ENCODE data around the gene TMTC2.
"Not testable (repeated sequence)": the region's sequence is repeated elsewhere in the genome, so short reads cannot be mapped to it uniquely, and the experiment has no call there.

The TMTC2 gene

GRCh38 chr12:82788594-82788993 lies 101.9 kb downstream of the TMTC2 start:
- no peak for DNase-seq (ENCODE audit: low read depth in 2 of 2)

DNA sequence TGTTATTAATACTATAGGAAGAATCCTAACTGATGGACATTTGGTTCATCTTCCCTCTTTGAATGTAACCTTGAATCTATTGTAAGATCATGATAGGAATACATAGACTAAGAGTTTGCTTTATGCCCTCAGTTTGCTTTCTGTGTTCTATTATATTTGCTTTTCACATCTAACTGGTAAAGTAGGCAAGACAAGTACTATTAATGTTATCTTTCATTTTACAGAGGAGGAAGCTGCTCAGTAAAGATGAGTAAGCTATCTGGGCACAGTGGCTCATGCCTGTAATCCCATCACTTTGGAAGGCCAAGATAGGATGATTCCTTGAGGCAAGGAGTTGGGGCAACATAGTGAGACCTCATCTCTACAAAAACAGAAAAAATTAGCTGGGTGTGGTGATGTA lies 103.0 kb downstream of the TMTC2 start:
- DNase-seq (ENCODE audit: low read depth in 2 of 2) = no peak

GRCh38 chr12:82793751-82794281 lies 107.1 kb downstream of the TMTC2 start:
- no peak for DNase-seq (ENCODE audit: low read depth in 2 of 2)

- no peak for DNase-seq (ENCODE audit: low read depth in 2 of 2)
These were observed 110.8 kb downstream of the TMTC2 start for GRCh38 chr12:82797480-82797879.

DNA sequence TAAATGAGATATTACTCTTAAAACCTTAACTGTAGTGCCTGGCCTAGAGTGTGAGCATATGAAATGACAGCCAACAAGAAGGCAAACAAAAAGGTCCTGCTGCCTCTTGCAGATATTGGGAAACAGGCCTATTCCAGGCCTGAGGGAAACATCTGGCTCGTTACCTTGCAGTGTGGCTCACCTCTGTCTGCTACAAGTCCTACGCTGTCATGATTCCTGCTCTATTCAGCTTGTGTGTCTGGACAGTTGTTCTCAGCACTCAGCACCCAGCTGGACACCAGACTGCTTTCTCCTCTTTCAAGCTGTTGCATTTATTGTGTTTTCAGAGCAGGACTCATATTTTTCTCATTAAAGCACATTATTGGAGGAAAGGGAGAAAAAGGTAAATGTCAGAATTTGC lies 113.5 kb downstream of the TMTC2 start:
- DNase-seq (ENCODE audit: low read depth in 2 of 2) = no peak

DNA sequence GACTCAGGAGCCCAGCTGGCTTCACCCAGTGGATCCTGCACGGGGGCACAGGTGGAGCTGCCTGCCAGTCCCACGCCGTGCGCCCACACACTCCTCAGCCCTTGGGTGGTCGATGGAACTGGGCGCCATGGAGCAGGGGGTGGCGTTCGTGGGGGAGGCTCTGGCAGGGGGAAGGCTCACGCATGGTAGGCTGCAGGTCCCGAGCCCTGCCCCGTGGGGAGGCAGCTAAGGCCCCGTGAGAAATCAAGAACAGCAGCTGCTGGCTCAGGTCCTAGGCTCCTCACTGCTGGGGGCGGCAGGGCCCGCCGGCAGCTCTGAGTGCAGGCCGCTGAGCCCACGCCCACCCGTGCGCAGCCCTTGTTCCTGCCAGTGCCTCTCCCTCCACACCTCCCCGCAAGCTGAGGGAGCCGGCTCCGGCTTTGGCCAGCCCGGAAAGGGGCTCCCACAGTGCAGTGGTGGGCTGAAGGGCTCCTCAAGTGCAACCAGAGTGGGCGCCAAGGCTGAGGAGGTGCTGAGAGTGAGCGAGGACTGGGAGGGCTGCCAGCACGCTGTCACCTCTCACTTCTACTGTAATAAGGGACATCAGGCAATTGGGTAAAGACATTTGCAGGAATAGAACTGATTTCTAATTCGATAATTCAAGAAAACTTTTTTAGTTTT lies 115.4 kb downstream of the TMTC2 start:
- DNase-seq (ENCODE audit: low read depth in 2 of 2) = no peak

DNA sequence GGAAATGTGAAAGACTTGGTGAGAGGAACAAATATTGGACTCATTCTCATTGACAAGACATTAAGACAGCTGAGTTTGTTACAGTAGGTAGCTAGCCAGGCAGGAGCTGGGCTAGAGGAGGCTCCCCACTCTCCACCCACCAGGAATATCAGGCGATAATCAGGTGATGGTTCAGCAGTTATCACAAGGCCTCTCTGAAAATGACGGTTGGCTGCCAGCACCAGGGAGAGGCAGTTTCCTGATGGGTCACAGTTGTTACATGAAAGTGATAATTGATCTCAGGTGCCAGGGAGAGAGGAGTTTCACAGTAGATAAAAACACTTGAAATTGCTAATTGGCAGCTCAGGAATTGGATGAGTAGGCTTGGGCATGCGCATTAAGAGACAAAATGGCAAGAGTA lies 116.5 kb downstream of the TMTC2 start:
- DNase-seq (ENCODE audit: low read depth in 2 of 2) = no peak

GRCh38 chr12:82804601-82805000 lies 117.9 kb downstream of the TMTC2 start:
- no peak for DNase-seq (ENCODE audit: low read depth in 2 of 2)

- not testable (repeated sequence) for DNase-seq (ENCODE audit: low read depth in 2 of 2)
These were observed 118.3 kb downstream of the TMTC2 start for GRCh38 chr12:82805004-82805403.

DNA sequence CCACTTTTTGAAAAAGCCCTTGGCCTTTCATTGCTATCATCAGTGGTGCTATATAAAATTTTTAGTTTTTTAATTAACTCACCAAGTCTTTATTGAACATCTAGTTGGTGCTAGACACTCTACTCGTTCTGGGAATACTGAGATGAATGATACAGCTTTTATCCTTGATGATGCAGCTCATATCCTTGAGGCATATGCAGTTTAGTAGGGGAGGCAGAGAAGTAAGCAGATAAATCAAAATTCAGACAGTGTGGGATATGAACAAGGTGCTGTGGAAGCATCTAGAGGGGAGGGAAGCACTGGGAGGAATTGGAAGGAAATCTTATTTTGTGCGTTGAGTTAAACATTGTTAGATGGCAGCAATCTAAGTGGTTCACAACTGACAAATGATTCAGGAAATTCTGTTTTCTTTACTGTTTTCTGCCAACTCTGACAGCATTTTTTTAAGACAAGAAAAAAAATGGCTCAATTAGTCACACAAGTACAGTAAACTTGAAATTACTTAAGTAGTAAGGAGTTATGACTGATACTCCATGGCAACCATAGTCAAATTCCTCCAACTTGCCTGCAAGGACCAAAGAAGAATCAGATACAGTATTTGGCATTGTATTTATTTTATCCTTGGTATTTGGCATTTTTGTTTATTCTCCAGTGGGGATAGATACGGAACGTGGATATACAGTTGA lies 119.2 kb downstream of the TMTC2 start:
- DNase-seq (ENCODE audit: low read depth in 2 of 2) = no peak

GRCh38 chr12:82807132-82807737 lies 120.5 kb downstream of the TMTC2 start:
- DNase-seq (ENCODE audit: low read depth in 2 of 2) = no peak

DNA sequence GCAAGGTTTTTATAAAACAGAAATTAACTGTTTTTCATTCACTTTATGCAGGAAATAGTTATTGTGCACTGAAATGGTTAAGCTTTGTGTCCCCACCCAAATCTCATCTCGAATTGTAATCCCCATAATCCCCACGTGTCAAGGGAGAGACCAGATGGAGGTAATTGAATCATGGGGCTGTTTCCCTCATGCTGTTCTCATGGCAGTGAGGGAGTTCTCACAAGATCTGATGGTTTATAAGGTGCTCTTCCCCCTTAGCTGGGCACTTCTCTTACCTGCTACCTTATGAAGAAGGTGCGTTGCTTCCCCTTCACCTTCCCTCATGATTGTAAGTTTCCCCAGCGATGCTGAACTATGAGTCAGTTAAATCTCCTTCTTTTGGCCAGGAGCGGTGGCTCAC lies 123.9 kb downstream of the TMTC2 start:
- DNase-seq (ENCODE audit: low read depth in 2 of 2) = no peak

GRCh38 chr12:82817368-82817767 lies 130.7 kb downstream of the TMTC2 start:
- DNase-seq (ENCODE audit: low read depth in 2 of 2) = no peak

DNA sequence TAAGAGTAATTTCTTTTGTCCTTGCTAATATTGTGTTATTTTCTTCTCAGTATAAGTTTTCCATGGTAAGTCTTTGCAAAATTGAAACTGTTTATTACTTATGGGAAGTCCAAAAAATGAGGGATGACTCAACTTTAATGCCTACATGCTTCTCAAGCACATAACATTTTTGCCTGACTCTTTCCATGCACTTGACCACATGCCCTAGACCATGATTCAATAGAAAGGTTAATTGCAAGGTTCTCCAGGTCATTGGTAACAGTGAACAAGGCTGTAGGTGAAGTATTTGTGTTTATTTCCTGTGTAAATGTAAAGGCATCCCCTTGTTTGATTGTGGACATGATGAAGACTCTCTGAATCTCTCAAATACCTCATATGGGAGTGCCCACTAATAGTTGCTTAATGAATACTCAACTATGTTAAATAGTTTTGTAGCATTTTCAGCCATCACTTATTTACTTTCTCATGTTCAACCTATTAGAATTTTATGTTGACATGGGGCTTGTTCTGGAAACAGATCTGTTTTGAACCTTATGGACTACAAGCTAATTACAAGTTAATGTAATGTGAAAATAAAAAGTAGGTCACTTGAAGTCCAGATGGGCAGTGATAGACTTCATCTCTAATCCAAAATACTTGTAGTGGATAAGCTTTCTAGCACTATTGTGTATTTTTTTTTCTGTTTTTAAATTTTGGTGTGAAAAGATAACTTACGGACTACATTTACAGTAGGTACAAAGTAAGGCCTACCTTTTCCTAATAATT lies 131.7 kb downstream of the TMTC2 start:
- no peak for DNase-seq (ENCODE audit: low read depth in 2 of 2)

DNA sequence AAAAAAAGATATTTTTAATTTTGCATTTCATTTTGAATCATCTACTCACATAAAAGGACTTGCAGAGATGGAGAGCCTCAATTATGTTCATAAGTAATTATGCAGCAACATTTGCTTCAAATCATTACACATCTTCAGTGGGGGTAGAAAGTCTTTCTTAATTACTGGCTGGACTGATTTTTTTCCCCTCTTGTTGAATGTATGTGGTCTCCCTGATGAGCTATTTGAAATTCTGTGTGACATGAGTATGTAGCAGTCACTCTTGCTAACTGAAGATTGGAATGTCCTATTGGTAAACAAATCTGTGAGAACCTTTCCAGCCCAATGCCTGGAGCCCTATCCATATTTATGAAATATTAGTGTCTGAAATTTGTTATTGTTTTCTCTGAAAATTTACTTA lies 139.8 kb downstream of the TMTC2 start:
- DNase-seq (ENCODE audit: low read depth in 2 of 2) = no peak

DNA sequence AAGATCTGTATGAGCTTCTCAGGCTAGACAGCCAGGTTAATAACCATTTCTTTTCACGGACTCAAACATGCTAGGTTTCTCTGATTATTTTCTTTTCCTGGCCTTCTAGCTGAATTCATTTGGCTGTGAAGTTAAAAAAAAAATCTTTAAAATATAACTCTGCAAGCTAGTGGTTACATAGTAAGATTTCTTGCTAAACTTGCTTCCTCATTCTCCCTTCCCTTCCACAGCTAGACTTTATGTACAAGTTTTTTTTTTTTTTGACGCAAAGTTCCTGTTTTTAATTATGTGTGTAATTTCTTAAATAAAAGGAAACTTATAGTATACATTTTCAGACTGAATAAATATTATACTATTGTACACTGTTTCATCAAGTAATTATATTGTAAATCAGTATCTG lies 145.4 kb downstream of the TMTC2 start:
- no peak for DNase-seq (ENCODE audit: low read depth in 2 of 2)

DNA sequence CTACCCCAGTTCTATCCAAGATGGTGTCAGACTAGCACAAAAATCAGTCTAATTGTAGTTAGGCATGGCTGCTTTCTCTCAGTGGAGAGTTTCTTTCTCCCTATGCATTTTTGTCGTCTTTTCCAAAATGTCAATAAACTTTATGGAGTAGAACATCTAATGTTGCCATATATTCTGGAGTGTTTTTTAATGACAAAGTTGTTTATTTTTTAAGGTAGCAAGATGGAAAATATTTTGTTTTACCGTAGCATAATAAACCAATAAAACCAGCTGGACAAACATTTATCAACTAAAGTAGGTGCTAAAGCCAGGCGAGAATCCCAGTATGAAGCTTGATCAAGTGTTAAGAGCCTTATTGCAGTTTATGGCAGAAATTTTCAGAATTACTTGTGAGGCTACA lies 146.3 kb downstream of the TMTC2 start:
- no peak for DNase-seq (ENCODE audit: low read depth in 2 of 2)

DNA sequence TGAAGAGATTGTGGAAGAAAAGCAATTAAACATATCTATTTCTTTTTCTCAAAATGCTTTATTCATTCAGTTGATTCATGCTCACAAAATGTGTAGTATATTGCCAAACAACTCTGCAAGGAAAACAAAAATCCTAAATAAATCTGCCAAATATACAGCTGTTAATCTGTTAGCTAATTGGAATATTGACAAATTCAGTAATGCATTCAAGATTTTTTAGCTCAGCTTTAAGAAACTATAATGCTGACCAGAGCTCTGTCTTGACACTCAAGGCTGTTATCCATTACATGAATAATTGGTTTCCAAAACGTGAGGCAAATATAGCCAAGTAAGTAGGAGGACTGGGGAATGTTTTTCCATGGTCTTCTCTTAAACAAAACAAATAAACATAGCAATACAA lies 146.8 kb downstream of the TMTC2 start:
- no peak for DNase-seq (ENCODE audit: low read depth in 2 of 2)

- DNase-seq (ENCODE audit: low read depth in 2 of 2) = no peak
These were observed 148.5 kb downstream of the TMTC2 start for GRCh38 chr12:82835217-82835616.

DNA sequence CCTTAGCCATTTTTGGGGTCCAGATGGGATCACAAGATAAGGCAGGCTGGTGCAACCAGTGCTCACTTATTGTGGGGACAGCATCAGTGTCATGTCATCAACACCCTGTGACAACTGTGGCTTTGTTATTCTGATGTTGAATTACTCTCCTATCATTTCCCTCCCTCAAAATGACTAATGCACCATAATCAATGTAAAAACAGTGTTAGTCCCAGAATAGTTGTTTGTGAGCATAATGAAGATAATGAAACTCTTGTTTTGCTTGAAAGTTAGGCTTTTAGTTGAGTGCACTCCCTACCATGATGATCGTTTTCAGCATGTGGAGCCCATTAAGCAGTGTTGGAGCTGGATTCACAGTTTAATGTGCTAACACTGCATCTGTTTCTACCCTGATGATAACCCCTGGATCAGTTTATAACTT lies 151.4 kb downstream of the TMTC2 start:
- no peak for DNase-seq (ENCODE audit: low read depth in 2 of 2)

DNA sequence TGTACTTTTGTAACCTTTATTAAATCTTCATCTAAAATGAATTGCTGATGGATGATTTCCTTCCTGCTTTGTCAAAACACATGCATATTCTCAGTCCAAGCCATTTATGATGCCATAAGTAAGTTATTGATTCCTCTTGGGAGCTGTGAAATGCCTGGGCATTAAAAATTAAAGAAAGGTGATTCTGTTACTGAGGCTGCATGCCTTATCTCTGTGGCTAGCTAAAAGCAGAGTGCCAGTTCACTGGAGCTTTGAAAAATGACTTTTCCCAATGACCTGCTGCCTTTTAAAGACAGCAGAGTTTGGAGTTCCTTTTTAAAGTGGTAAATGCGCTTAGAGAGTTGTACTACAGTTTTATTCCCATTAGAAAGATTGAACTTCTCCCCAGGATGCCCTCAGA lies 152.1 kb downstream of the TMTC2 start:
- no peak for DNase-seq (ENCODE audit: low read depth in 2 of 2)

DNA sequence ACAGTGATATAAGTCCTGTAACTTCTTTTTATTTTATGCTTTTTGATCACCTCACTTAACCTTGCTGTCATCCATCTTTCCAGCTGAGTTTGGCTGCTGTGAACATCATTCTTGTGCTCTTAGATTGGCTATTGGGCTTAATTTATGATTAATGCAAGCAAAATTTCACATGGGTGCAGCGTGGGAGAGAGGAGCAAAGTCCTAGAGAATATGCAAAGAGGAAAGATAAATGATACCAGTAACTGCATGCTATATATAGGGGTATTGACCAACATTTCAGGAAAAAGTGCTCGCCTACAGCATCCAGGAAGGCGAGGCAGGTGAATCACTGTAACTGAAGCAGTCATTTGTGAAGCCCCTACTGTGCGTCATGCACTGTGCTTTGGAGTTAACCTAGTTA lies 153.1 kb downstream of the TMTC2 start:
- no peak for DNase-seq (ENCODE audit: low read depth in 2 of 2)
